LNCaP clone FGC (cell line): ENCODE results near the gene GGTA1.
"Not testable (repeated sequence)": the region's sequence is repeated elsewhere in the genome, so short reads cannot be mapped to it uniquely, and the experiment has no call there.

ENCODE experiments used
- DNase-seq: peaks from one replicate; pipeline ENCODE4 v3.0.0-alpha.2; 2011; ENCODE audit warnings: low read depth
- H3K4me3 ChIP-seq: 2 replicates; pipeline ENCODE4 v1.5.1; 2011; ENCODE audit warnings: mild to moderate bottlenecking, low read depth, low read length, control low read depth
- CTCF ChIP-seq: IDR thresholded peaks from 2 replicates; pipeline ENCODE4 v1.5.1; 2012; ENCODE audit warnings: mild to moderate bottlenecking; ENCODE audit not compliant: control insufficient read depth, insufficient read depth; ENCODE audit errors: extremely low read depth

Gene GGTA1

GRCh38 chr9:121537283-121537682 is 37.6 kb upstream of the GGTA1 start:
- no peak for TF ChIP-seq CTCF
- H3K4me3 ChIP-seq = no peak overlapping the region
- DNase-seq = no peak

- no peak for TF ChIP-seq CTCF
- H3K4me3 ChIP-seq = no peak overlapping the region
- no peak for DNase-seq
These were observed 33.2 kb upstream of the GGTA1 start for GRCh38 chr9:121532881-121533280.

GRCh38 chr9:121529237-121529987 is 29.8 kb upstream of the GGTA1 start:
- DNase-seq = no peak
- H3K4me3 ChIP-seq = no peak overlapping the region
- no peak for TF ChIP-seq CTCF

- TF ChIP-seq CTCF = no peak
- no peak for DNase-seq
These were observed 29.0 kb upstream of the GGTA1 start for GRCh38 chr9:121528642-121529041.

GRCh38 chr9:121527371-121527770 is 27.7 kb upstream of the GGTA1 start:
- H3K4me3 ChIP-seq = no peak overlapping the region
- DNase-seq = no peak
- no peak for TF ChIP-seq CTCF

More at GRCh38 chr9:121528642-121529041, 29.0 kb upstream of the GGTA1 start:
- no peak overlapping the region for H3K4me3 ChIP-seq

GRCh38 chr9:121519688-121520087 is 20.0 kb upstream of the GGTA1 start:
- not testable (repeated sequence) for DNase-seq, H3K4me3 ChIP-seq

GRCh38 chr9:121518634-121519033 is 19.0 kb upstream of the GGTA1 start:
- no peak for DNase-seq
- no peak overlapping the region for H3K4me3 ChIP-seq
- TF ChIP-seq CTCF = no peak

GRCh38 chr9:121513166-121513565 is 13.5 kb upstream of the GGTA1 start:
- not testable (repeated sequence) for DNase-seq, H3K4me3 ChIP-seq
